Measurements from ENCODE around the gene RNU4-1.
"Not testable (repeated sequence)": the region's sequence is repeated elsewhere in the genome, so short reads cannot be mapped to it uniquely, and the experiment has no call there.

The RNU4-1 gene

GRCh38 chr12:120292661-120293531 lies at the start of gene RNU4-1:
Gene RNU4-1 (minus strand): TSS chr12:120293237.
- DNase-seq, result peak; percentile 66

GRCh38 chr12:120342175-120343038 lies 49.4 kb upstream of the RNU4-1 start:
- DNase-seq, result no peak

DNA sequence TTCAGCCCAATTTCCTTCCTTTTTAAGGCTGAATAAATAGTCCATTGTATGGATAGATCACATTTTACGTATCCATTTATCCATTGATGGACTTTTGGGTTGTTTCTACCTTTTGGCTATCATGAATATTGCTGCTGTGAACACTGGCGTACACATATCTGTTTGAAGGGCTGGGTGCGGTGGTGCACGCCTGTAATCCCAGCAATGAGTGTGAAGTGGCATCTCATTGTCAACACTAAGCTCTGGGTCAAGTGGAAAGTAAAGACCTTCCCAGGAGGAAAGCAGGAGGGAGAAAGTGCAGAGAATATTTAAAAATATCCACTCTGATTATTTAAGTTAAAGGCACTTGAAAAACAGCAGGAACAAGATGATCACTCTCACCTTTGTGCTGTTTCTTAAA lies 46.2 kb upstream of the RNU4-1 start:
- DNase-seq, result no peak

- no peak for DNase-seq
These were observed 44.7 kb upstream of the RNU4-1 start for GRCh38 chr12:120337730-120338129.

DNA sequence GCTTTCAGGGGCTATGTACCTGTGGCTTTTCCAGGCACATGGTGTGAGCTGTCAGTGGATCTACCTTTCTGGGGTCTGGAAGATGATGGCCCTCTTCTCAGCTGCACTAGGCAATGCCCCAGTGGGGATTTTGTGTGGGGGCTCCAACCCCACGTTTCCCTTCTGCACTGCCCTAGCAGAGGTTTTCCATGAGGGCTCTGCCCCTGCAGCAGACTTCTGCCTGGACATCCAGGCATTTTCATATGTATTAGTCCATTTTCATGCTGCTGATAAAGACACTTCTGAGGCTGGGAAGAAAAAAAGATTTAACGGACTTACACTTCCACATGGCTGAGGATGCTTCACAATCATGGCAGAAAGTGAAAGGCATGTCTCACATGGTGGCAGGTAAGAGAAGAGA lies 43.4 kb upstream of the RNU4-1 start:
- not testable (repeated sequence) for DNase-seq

- DNase-seq, result not testable (repeated sequence)
These were observed 42.4 kb upstream of the RNU4-1 start for GRCh38 chr12:120335447-120335846.

DNA sequence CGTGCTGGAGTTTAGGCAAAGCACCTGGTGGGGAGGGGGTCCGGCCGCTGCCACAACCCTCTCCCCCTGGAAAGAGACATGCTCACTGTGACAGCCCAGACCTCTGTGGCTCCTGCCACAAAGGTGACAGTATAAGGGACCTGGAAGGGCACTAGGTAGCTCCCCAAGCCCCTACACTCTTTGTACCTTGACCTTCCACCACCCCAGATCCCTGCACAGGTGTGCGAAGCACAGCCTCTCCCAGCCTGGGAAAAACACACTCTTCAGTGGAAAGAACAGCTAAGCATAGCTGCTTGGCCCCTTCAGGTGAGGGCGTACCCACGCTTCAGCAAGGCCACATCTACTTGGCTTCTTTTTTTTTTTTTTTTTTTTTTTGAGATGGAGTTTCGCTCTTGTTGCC lies 39.5 kb upstream of the RNU4-1 start:
- no peak for DNase-seq

DNA sequence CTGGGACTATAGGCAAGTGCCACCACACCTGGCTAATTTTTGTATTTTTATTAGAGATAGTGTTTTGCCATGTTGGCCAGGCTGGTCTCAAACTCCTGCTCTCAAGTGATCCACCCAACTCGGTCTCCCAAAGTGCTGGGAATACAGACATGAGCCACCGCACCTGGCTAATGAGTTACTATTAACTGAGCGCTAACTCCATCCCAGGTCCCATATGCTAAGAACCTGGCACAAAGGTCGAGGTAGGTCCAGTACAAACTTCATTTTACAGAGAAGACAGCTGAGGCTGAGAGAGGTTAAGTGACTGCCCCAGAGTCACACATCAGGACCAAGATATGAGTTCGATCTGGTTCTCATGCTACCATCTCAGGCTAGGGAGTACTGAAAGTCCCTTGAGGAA lies 39.0 kb upstream of the RNU4-1 start:
- no peak for DNase-seq

DNA sequence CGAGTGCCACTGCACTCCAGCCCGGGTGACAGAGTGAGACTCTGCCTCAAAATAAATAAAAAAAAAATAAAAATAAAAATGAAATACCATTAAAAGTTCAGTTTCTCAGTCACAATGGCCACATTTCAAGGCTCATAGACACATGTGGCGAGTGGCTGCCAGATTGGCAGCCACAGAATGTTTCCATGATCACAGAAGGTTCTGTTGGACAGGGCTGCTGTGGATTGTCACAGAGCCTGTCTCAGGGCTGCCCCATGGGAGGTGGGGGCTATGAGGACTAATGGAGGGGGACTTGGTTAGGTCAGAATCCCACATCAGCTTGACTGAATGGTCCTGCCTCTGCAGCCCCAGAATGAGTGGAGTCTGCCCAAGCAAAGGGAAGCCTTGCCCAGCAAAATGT lies 38.4 kb upstream of the RNU4-1 start:
- DNase-seq, result no peak

- no peak for DNase-seq
These were observed 35.2 kb upstream of the RNU4-1 start for GRCh38 chr12:120328228-120328627.

- DNase-seq, result no peak
These were observed 34.6 kb upstream of the RNU4-1 start, which contains the start of gene PLA2G1B for GRCh38 chr12:120327593-120327992. Gene PLA2G1B (minus strand): TSS chr12:120327779. CDS start chr12:120327753, 26 bp downstream.

- DNase-seq, result no peak
These were observed 31.9 kb upstream of the RNU4-1 start for GRCh38 chr12:120324841-120325417.

- no peak for DNase-seq
These were observed 30.7 kb upstream of the RNU4-1 start for GRCh38 chr12:120323772-120324171.

GRCh38 chr12:120321382-120322202 lies 28.6 kb upstream of the RNU4-1 start:
- no peak for DNase-seq

GRCh38 chr12:120317224-120318105 lies 24.4 kb upstream of the RNU4-1 start:
- peak; percentile 100 for DNase-seq

GRCh38 chr12:120316798-120317223 lies 23.8 kb upstream of the RNU4-1 start:
- DNase-seq, result no peak

GRCh38 chr12:120314220-120314619 lies 21.2 kb upstream of the RNU4-1 start:
- DNase-seq, result no peak

DNA sequence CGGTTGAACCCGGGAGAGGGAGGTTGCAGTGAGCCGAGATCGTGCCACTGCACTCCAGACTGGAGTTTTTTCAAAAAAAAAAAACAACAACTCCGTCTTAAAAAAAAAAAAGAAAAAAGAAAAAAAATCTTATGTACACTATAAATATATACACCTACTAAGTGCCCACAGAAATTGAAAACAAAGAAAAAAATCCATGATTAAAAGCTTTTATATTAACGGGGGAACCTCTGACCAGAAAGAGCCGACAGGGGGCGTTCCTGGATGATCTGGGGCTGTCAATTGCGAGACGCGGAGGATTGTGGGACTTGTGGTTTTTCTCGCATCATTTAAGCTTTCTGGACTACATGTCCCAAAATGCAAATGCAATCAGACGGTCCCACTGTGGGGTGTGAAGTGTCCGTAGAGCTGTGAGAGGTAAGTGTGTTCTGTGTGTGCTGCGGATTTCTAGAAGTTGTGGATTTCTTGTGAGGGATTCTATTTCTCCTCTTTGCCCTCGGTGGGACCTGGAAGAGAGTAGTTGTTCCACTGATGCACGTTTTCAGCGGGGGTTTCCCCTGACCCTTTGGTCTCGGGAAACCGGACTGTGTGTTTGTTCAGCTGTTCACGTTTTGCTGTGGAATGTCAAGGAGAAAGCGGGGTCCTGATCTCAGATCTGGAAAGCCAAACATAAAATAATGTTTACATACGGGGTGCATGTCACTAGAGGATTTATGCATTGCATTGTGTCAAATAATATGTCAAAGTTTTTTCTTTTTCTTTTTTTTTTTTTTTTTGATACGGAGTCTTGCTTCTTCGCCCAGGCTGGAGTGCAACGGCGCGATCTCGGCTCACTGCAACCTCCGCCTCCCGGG lies 9.2 kb upstream of the RNU4-1 start, which contains the start of gene SIRT4:
SIRT4 (plus strand) TSS at position 360 of the 854 bp plus-strand sequence. CDS start 1,241 bp downstream, outside the sequence.
- DNase-seq, result peak; percentile 76

DNA sequence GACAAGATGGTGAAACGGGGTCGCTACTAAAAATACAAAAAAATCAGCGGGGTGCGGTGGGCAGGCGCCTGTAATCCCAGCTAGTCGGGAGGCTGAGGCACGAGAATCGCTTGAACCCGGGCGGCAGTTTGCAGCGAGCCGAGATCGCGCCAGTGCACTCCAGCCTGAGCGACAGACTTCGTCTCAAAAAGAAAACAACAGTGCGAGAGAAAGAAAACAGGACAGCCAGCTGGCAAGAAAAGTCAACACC lies 701 bp downstream of the RNU4-1 start:
- DNase-seq, result no peak

DNA sequence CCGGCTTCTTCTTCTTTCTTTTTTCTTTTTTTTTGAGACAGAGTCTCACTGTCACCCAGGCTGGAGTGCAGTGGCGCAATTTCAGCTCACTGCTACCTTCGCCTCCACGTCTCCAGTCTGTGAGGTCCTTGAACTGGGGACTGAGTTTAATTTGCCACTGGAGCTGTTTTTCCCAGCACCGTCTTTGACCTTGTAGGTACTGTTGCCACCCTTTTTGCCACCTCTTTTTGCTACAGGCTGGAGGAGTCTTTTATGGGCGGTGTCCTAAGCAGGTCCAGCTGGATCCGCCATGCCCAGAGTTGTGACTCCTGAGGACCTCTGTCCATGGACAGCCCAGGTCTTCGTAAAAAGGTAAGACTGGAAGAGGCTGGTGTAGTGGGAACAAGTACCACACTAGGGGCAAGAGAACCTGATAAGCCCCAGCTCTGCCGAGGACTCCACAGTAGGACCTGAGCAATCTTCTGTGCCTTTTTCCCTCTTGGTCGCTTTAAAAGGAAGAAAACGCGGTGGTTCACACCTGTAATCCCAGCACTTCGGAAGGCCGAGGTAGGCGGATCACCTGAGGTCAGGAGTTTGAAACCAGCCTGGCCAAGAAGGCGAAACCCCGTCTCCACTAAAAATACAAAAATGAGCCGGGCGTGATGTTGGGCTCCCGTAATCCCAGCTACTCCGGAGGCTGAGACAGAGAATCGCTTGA lies 2.3 kb downstream of the RNU4-1 start:
- DNase-seq, result peak; percentile 9

Data from activated CD4-positive, alpha-beta T cell treated with anti-CD3 and anti-CD28 coated beads for 1 hour (primary cell).